Measurements from ENCODE around the gene PRPF31. TPM values are rescaled to one million over a fixed set of nuclear protein-coding genes. Genes with fewer than 3 reads are reported as not detected.
"Not testable (repeated sequence)": the region's sequence is repeated elsewhere in the genome, so short reads cannot be mapped to it uniquely, and the experiment has no call there.

The PRPF31 gene
- total RNA-seq, 1 donor from 2014 or later = 43.5 TPM

DNA sequence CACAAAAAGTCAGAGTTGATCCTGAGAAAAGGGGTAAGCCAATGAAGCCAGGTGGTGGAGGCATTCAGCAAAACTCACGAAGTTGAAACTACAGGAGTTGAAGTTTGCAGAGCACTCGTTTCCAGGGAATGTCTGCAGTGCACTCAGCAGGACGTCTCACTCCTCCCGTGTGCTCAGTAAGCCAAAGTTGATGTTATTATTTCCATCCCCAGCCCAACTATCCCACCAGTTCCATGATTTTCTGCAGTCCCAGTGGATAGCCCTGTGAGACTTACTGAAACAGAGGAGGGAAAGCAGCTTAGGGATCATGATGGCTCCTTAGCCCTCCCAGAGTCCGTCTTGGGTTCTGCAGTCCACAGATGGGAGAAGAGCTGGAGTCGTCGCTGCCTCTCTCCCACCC, 34.5 kb upstream of the PRPF31 start, which contains the start of gene TARM1:
TSS of gene TARM1 (minus strand) at position 334 of the 400 bp plus-strand sequence. CDS start at position 309, 25 bp downstream.
- H3K36me3 ChIP-seq = no peaks in the 10 kb centered on the region
- H3K9me3 ChIP-seq = peaks cover 9% of the 10 kb centered on the region
- no peak within 1 kb of the TSS for H3K4me3 ChIP-seq
- TF ChIP-seq, protein P1, sequence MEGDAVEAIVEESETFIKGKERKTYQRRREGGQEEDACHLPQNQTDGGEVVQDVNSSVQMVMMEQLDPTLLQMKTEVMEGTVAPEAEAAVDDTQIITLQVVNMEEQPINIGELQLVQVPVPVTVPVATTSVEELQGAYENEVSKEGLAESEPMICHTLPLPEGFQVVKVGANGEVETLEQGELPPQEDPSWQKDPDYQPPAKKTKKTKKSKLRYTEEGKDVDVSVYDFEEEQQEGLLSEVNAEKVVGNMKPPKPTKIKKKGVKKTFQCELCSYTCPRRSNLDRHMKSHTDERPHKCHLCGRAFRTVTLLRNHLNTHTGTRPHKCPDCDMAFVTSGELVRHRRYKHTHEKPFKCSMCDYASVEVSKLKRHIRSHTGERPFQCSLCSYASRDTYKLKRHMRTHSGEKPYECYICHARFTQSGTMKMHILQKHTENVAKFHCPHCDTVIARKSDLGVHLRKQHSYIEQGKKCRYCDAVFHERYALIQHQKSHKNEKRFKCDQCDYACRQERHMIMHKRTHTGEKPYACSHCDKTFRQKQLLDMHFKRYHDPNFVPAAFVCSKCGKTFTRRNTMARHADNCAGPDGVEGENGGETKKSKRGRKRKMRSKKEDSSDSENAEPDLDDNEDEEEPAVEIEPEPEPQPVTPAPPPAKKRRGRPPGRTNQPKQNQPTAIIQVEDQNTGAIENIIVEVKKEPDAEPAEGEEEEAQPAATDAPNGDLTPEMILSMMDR (IDR thresholded peaks at IDR 0.05) = no peak
- DNase-seq = no peak
- peaks cover 3% of the 10 kb centered on the region for H3K27me3 ChIP-seq (ENCODE audit: low read depth)
- intact Hi-C loops (cut with DNase I) = no loop called here
- no peak for ATAC-seq
- H3K27ac ChIP-seq = no peak within 1 kb of the TSS
- H3K4me1 ChIP-seq = no peaks in the 10 kb centered on the region

DNA sequence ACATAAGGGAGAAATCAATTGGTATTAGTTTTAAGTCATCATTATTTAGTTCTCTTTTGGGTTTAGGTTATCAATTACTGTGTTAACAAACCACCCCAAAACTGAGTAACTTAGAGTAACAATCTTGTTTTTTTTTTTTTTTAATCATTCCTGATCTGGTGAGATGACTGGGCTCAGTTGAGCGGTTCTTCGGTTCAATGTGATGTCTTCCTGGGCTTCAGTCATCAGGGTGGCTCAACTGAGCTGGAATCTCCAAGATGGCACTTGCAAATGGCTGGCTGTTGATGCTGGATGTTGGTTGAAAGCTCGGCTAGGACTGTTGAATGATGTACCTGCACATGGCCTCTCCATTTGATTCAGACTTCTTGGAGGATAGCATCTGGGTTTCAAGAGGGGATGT, 31.1 kb upstream of the PRPF31 start:
- TF ChIP-seq, protein P1 (IDR thresholded peaks at IDR 0.05) = no peak
- DNase-seq (no peak), ATAC-seq (no peak)
- Histone ChIP-seq H3K36me3 (no peaks in the 10 kb centered on the region), H3K9me3 (peaks cover 9% of the 10 kb centered on the region), H3K27me3 (ENCODE audit: low read depth) (peaks cover 9% of the 10 kb centered on the region), H3K27ac (no peak overlapping the region), H3K4me3 (no peak overlapping the region), H3K4me1 (no peaks in the 10 kb centered on the region)
- intact Hi-C loops (cut with DNase I) = no loop called here

DNA sequence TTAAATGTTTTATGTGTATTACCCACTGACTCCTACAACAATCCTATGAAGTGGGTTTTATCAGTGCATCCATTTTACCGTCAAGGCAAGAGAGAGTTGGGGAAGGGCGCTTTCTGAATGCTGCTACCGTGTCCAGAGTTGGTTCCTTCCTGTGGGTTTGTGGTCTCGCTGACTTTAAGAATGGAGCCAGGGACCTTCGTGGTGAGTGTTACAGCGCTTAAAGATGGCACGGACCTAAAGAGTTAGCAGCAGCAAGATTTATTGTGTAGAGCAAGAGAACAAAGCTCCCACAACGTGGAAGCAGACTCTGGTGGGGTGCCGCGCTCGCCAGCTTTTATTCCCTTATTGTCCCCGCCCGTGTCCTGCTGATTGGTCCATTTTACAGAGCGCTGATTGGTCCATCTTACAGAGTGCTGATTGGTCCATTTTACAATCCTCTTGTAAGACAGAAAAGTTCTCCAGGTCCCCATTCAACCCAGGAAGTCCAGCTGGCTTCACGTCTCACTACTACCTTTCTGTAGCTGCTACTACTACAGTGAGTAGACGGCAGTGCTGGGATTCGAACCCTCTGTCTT, 21.0 kb upstream of the PRPF31 start:
- intact Hi-C loops (cut with DNase I) = no loop called here
- no peak for DNase-seq
- peaks cover 29% of the 10 kb centered on the region for H3K27me3 ChIP-seq (ENCODE audit: low read depth)
- no peaks in the 10 kb centered on the region for H3K36me3 ChIP-seq
- no peak overlapping the region for H3K4me3 ChIP-seq
- no peaks in the 10 kb centered on the region for H3K9me3 ChIP-seq
- TF ChIP-seq, protein P1 (IDR thresholded peaks at IDR 0.05) = no peak
- no peak overlapping the region for H3K27ac ChIP-seq
- ATAC-seq = no peak
- peaks cover 6% of the 10 kb centered on the region for H3K4me1 ChIP-seq

DNA sequence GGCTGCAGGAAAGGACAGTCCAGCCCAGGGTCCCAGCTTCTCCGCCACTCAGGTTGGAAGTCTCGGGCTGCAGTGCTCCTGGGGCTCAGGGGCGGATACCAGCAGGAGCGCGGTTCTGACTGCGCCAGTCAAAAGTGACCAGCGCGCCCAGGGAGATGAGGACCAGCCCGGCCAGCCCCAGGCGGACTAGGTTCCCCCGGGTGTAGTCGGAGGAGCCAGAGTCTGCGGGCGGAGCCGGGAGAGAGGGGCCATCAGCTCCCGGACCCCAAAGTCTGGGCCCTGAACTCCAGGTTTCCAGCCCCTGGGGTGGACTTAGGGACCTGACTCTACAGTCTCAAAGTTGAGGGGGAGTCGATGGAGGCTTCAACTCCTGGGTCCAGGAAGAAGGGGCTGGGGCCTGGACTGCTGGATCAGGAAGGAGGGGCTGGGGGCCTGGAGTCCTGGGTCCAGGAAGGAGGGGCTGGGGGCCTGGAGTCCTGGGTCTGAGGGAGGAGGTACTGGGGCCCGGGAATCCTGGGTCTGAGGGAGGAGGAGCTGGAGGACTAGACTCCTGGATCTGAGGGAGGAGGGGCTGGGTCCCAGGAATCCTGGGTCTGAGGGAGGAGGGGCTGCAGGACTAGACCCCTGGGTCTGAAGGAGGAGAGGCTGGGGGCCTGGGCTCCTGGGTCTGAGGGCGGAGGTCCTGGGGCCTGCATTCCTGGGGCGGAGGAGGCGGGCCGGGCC, 20.3 kb upstream of the PRPF31 start:
- Histone ChIP-seq H3K9me3 (no peaks in the 10 kb centered on the region), H3K36me3 (no peaks in the 10 kb centered on the region), H3K27me3 (ENCODE audit: low read depth) (peaks cover 24% of the 10 kb centered on the region), H3K4me3 (peak overlapping the region; percentile 36), H3K4me1 (peaks cover 6% of the 10 kb centered on the region), H3K27ac (no peak overlapping the region)
- intact Hi-C loops (cut with DNase I) = no loop called here
- TF ChIP-seq, protein P1 (IDR thresholded peaks at IDR 0.05) = no peak
- ATAC-seq (peak in 1 of 2 donors; percentile 12), DNase-seq (no peak)

DNA sequence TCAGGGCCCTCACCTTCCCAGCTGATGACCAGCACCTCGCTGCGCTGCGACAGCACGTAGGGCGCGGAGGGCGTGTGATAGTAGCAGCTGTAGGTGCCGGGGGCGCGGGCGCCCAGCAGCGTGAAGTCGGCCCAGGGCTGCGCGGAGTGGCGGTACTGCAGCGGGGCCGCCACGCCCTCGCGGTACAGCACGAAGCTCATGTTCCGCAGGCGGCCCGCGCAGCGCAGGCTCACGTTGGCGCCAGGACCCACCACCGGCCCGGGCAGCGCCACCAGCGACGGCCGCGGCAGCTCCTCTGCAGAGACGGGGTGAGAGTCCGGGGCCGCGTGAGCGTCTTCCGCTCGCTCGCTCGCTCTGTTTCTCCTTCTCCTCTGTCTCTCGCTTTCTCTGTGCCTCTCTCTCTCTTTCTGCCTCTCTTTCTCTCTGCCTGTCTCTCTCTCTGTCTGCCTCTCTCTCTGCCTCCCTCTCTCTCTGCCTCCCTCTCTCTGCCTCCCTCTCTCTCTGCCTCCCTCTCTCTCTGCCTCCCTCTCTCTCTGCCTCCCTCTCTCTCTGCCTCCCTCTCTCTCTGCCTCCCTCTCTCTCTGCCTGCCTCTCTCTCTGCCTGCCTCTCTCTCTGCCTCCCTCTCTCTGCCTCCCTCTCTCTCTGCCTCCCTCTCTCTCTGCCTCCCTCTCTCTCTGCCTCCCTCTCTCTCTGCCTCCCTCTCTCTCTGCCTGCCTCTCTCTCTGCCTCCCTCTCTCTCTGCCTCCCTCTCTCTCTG, 19.5 kb upstream of the PRPF31 start:
- peaks cover 23% of the 10 kb centered on the region for H3K27me3 ChIP-seq (ENCODE audit: low read depth)
- peak overlapping the region; percentile 36 for H3K4me3 ChIP-seq
- H3K36me3 ChIP-seq; H3K9me3 ChIP-seq; intact Hi-C loops (cut with DNase I); H3K27ac ChIP-seq; H3K4me1 ChIP-seq: not testable (repeated sequence)
- ATAC-seq (peak; percentile 69 to 78), DNase-seq (peak; percentile 73)
